Keratinocyte (primary cell): ENCODE results near the gene CARMIL3. TPM values are rescaled to one million over a fixed set of nuclear protein-coding genes. Genes with fewer than 3 reads are reported as not detected.

Experiments
- DNase-seq: peaks from one replicate; pipeline ENCODE4 v3.0.0-alpha.2; 2011; ENCODE audit warnings: low read depth, missing footprints, low spot score
- FAIRE-seq: peaks from 2 replicates; lab custom pipeline; 2011; peaks lifted over from hg19 to GRCh38; lab: Jason Lieb, UNC
- H2AFZ ChIP-seq: 2 replicates; pipeline ENCODE4 v1.6.0; 2012; ENCODE audit warnings: low read length, control low read depth, inconsistent platforms; ENCODE audit not compliant: control insufficient read depth
- H3K27ac ChIP-seq: 2 replicates; pipeline ENCODE4 v1.5.1; 2011; ENCODE audit warnings: low read length; ENCODE audit not compliant: control insufficient read depth, insufficient read depth
- H3K27me3 ChIP-seq: 3 replicates; pipeline ENCODE4 v1.6.0; 2011; ENCODE audit warnings: low read length; ENCODE audit not compliant: control insufficient read depth, insufficient read depth; ENCODE audit errors: extremely low read depth
- H3K36me3 ChIP-seq, 2 experiments: 2 replicates in 1 of 2; 3 replicates in 1 of 2; pipeline ENCODE4 v1.5.1; 2011; ENCODE audit warnings: low read length in 2 of 2, mild to moderate bottlenecking in 1 of 2; ENCODE audit not compliant: control insufficient read depth in 2 of 2, insufficient read depth in 2 of 2; ENCODE audit errors: extremely low read depth in 1 of 2
- H3K4me1 ChIP-seq: 3 replicates; pipeline ENCODE4 v1.5.1; 2011; ENCODE audit warnings: low read length; ENCODE audit not compliant: control insufficient read depth, insufficient read depth; ENCODE audit errors: extremely low read depth
- H3K4me2 ChIP-seq: 3 replicates; pipeline ENCODE4 v1.6.0; 2011; ENCODE audit warnings: low read depth, low read length; ENCODE audit not compliant: control insufficient read depth, insufficient read depth; ENCODE audit errors: extremely low read depth
- H3K4me3 ChIP-seq, 3 experiments: fragments of 200-600 bp in 1 of 3; sonication (generic) in 1 of 3; 2 replicates in 2 of 3; 3 replicates in 1 of 3; pipeline ENCODE4 v1.5.1; 2011 to 2016; ENCODE audit warnings: low read length in 3 of 3, mild to moderate bottlenecking in 3 of 3, control low read depth in 2 of 3, inconsistent platforms in 1 of 3, low read depth in 1 of 3, mixed read lengths in 1 of 3, mixed run types in 1 of 3, moderate library complexity in 1 of 3; ENCODE audit not compliant: control insufficient read depth in 2 of 3, insufficient read depth in 2 of 3; ENCODE audit errors: extremely low read depth in 1 of 3
- H3K79me2 ChIP-seq: 2 replicates; pipeline ENCODE4 v1.6.0; 2012; ENCODE audit warnings: low read length; ENCODE audit not compliant: control insufficient read depth, insufficient read depth
- H3K9ac ChIP-seq: 3 replicates; pipeline ENCODE4 v1.6.0; 2011; ENCODE audit warnings: low read length; ENCODE audit not compliant: control insufficient read depth, insufficient read depth; ENCODE audit errors: extremely low read depth
- H3K9me1 ChIP-seq: 3 replicates; pipeline ENCODE4 v1.6.0; 2011; ENCODE audit warnings: low read length; ENCODE audit not compliant: control insufficient read depth, insufficient read depth; ENCODE audit errors: extremely low read depth
- H3K9me3 ChIP-seq: 2 replicates; pipeline ENCODE4 v1.5.1; 2012; ENCODE audit warnings: low read depth, low read length; ENCODE audit not compliant: control insufficient read depth
- H4K20me1 ChIP-seq: 3 replicates; pipeline ENCODE4 v1.6.0; 2011; ENCODE audit warnings: low read length; ENCODE audit not compliant: control insufficient read depth, insufficient read depth; ENCODE audit errors: extremely low read depth
- CTCF ChIP-seq, 3 experiments: IDR thresholded peaks in 1 of 3; conservative IDR thresholded peaks in 1 of 3; optimal IDR thresholded peaks in 1 of 3; 2 replicates in 2 of 3; 3 replicates in 1 of 3; pipeline versions ENCODE3 to v1.5.1; 2011; ENCODE audit warnings: low read length in 3 of 3, mild to moderate bottlenecking in 3 of 3, moderate library complexity in 2 of 3, control low read depth in 1 of 3, inconsistent platforms in 1 of 3; ENCODE audit not compliant: insufficient read depth in 2 of 3; ENCODE audit errors: extremely low read depth in 1 of 3
- EZH2 ChIP-seq: IDR thresholded peaks from one replicate; pipeline ENCODE4 v1.6.1; 2012; ENCODE audit warnings: inconsistent platforms, mild to moderate bottlenecking, low read length, moderate library complexity
- dilution Hi-C: fragments of 300-500 bp; cut with MboI; formaldehyde crosslinking; loops from one replicate; pipeline ENCODE4 v1.7.0; 2020; ENCODE audit warnings: low sequenced_read_pairs; ENCODE audit not compliant: extremely low pct_ligation_motif_present
- polyA plus RNA-seq, 5 experiments: library from polyadenylated mRNA; depleted of rRNA in 3 of 5; stranded (reverse) in 3 of 5; stranded (forward) in 1 of 5; unstranded in 1 of 5; fragments of >200 nt; gene quantifications; 1 replicate in 1 of 5; 2 replicates in 3 of 5; 3 replicates in 1 of 5; pipeline versions ENCODE4 v1.2.1 to v1.2.3, GENCODE V29; 2011 to 2012; ENCODE audit warnings: missing spikeins in 2 of 5, low read depth in 1 of 5, low replicate concordance in 1 of 5

Gene CARMIL3
- polyA plus RNA-seq, 1 donor (not counting 4 experiments of a cell fraction or from before 2014, with no cell fraction given), result 0.12 TPM

- no peak overlapping the region for H3K4me3 ChIP-seq
- no peak for FAIRE-seq
- dilution Hi-C loops, result no loop called here
These were observed 17.6 kb downstream of the CARMIL3 start for GRCh38 chr14:24069411-24069735.

GRCh38 chr14:24070285-24071143, 18.7 kb downstream of the CARMIL3 start:
- H3K9me1 ChIP-seq, result no peaks in the 10 kb centered on the region
- H3K4me3 ChIP-seq, result no peak overlapping the region
- H3K9me3 ChIP-seq, result no peaks in the 10 kb centered on the region
- H3K9ac ChIP-seq, result no peak overlapping the region
- no peak overlapping the region for H3K4me2 ChIP-seq
- H3K4me1 ChIP-seq, result no peaks in the 10 kb centered on the region
- no peaks in the 10 kb centered on the region for H4K20me1 ChIP-seq
- H2AFZ ChIP-seq, result no peak overlapping the region
- no peaks in the 10 kb centered on the region for H3K79me2 ChIP-seq
- TF ChIP-seq EZH2 (no peak), CTCF (optimal IDR thresholded peaks at IDR 0.05 in 1 of 3, IDR thresholded peaks at IDR 0.05 in 1 of 3, conservative IDR thresholded peaks at IDR 0.05 in 1 of 3; ENCODE audit: extremely low read depth in 1 of 3, insufficient read depth in 2 of 3, low read length in 3 of 3) (no peak)
- dilution Hi-C loops, result no loop called here
- no peak overlapping the region for H3K27ac ChIP-seq
- H3K36me3 ChIP-seq, result no peaks in the 10 kb centered on the region
- DNase-seq (no peak), FAIRE-seq (no peak)
- peaks cover 32% of the 10 kb centered on the region for H3K27me3 ChIP-seq

More at GRCh38 chr14:24069411-24069735, 17.6 kb downstream of the CARMIL3 start:
- Histone ChIP-seq H3K9me3 (no peaks in the 10 kb centered on the region), H3K9ac (no peak overlapping the region), H4K20me1 (no peaks in the 10 kb centered on the region), H3K27ac (no peak overlapping the region), H3K36me3 (no peaks in the 10 kb centered on the region), H3K4me1 (no peaks in the 10 kb centered on the region), H3K9me1 (no peaks in the 10 kb centered on the region), H3K79me2 (no peaks in the 10 kb centered on the region), H3K27me3 (peaks cover 32% of the 10 kb centered on the region), H2AFZ (no peak overlapping the region), H3K4me2 (no peak overlapping the region)
- DNase-seq, result no peak
- TF ChIP-seq CTCF (optimal IDR thresholded peaks at IDR 0.05 in 1 of 3, IDR thresholded peaks at IDR 0.05 in 1 of 3, conservative IDR thresholded peaks at IDR 0.05 in 1 of 3; ENCODE audit: extremely low read depth in 1 of 3, insufficient read depth in 2 of 3, low read length in 3 of 3) (no peak), EZH2 (no peak)
